Measurements from ENCODE around the gene LATS2.

The LATS2 gene

DNA sequence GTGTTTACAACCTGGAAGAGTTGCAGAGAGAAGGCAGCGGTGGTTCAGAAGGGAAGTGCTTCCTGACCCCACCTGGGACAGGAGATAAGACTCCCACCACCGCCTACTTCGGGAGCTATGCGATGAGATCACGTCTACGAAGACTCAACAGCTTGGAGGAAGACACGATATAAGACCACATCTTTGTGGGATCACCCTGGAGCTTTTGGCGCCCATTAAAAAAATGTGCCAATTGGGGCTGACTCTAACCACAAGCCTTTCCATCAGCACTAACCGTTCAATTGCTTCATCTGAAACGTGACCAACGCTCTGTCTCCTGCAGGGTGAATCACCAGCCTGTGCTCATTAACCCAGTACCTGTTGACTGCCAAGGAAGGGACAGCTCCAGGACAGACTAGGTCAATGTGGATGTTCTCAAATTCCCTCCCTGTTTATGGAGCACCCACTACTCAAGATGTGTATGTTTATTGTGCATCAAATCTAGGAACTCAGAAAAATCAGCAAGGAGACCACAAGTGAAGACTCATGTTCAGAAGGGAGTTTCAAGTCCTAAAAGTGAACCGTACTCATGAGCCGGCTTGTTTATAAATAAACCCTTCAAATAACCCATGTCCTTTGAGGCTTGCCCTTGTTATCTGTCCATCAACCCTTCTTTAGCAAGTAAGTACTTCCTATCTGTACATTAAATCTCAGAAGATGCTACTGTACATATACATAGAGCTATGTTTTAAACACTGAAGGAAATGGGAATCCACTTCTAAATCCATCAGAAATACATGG is 67.5 kb downstream of the LATS2 start:
- DNase-seq (ENCODE audit: low read depth) = peak; percentile 91

DNA sequence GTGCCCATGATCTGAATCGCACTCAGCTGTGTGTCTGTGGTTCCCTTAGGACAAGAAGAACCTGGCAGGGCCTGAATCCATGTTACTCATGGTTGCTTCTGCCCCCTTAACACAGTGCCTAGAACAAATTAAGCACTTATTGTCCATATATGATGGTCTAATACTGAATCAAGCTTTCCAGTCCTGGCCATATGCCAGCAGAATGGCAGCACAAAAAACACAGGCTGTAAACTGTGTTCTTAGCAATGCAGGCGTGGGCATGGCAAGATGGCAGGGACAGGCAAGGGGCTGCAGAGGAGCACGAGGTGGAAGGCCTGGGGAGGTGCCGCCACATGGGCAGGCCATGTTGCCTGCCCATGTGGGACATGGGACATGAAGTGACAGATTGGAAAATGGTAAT is 68.2 kb downstream of the LATS2 start:
- DNase-seq (ENCODE audit: low read depth) = no peak

GRCh38 chr13:20991741-20992520 is 69.5 kb downstream of the LATS2 start:
- DNase-seq (ENCODE audit: low read depth) = no peak

DNA sequence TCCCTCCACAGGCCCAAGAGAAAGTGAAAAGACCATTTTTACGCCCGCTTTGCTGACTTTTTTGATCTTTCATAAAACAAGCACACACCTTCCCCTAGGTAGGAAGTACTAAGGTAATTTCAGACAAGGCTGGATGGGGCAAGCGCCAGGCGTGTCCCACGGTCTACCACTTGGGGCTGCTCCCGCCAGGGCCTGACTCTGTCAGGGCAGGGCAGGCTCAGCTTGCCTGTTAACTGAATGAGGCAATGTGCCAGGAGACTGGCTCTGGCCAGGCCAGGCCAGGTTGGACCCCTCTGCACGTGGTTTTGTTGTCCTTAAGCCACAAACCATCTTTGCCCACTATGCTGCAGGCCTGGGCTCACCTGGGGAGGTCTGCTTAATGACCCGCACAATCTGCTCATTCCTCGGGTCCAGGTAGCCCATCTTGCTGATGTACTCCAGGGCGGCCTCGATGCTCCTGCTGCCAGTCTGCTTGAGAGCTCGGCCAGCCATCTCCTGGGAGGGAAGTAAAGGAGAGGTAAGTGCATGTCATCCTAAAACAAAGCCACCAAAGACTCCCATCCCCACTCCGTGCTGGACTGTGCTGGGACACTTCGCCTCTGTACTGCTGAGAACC is 70.4 kb downstream of the LATS2 start:
- no peak for DNase-seq (ENCODE audit: low read depth)

GRCh38 chr13:20989656-20990321 is 71.6 kb downstream of the LATS2 start:
- DNase-seq (ENCODE audit: low read depth) = no peak

- no peak for DNase-seq (ENCODE audit: low read depth)
Measured at GRCh38 chr13:20988909-20989655, 72.3 kb downstream of the LATS2 start.

DNA sequence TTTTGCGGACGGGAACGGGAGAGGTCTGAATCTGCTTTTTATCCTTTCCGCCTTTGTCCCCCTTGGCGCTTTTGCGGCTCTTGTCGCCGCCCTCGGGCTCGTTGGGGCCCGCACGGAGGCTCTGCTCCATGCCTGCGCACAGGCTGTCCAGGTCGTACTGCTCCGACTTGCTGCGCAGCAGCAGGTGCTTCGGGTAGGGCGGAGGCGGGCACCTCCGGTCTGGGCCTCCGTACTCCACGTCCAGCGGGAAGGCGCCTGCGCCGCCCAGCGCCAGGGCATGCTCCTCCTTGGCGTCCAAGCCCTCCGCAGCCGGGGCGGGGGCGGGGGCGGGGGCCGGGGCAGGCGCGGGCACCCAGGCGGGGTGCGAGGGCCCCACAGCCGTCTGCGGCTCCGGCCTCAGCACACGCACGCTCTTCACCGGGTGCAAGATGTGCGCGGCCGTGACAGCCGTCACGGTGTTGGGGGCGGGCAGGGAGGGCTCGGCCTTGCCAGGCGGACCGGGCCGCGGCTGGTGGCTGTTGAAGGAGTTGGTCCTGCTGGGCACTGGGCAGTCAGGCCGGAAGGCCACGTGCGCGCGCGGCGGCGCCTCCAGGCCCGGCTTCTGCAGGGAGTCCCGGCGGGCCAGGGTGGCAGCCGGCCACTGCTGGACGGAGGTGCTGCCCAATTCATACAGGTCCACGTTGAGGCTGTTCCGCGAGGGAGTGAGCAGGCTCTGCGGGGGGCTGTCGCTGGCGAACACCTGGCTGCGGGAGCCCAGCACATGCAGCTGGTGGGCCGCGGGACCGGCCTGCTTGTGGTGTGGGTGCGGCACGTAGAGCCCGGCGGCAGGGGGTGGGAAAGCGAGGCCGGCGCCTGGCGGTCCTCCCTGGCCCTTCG is 73.1 kb downstream of the LATS2 start:
- DNase-seq (ENCODE audit: low read depth) = no peak

GRCh38 chr13:20987599-20987998 is 73.8 kb downstream of the LATS2 start:
- DNase-seq (ENCODE audit: low read depth) = no peak

DNA sequence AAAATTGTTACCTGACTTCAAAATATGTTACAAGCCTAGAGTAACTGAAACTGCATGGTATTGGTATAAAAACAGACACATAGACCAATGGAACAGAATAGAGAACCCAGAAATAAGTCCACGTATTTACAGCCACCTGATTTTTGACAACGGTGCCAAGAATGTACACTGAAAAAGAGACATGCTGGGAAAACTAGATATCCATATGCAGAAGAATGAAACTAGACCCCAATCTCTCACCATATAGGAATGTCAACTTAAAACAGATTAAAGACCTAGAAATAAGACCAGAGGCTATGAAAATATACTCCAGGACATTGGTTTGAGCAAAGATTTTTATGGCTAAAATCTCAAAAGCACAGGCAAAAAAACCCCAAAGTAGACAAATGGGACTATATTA is 76.5 kb downstream of the LATS2 start:
- no peak for DNase-seq (ENCODE audit: low read depth)

GRCh38 chr13:20983386-20983785 is 78.0 kb downstream of the LATS2 start:
- no peak for DNase-seq (ENCODE audit: low read depth)

- no peak for DNase-seq (ENCODE audit: low read depth)
Measured at GRCh38 chr13:20981370-20982095, 79.9 kb downstream of the LATS2 start.

DNA sequence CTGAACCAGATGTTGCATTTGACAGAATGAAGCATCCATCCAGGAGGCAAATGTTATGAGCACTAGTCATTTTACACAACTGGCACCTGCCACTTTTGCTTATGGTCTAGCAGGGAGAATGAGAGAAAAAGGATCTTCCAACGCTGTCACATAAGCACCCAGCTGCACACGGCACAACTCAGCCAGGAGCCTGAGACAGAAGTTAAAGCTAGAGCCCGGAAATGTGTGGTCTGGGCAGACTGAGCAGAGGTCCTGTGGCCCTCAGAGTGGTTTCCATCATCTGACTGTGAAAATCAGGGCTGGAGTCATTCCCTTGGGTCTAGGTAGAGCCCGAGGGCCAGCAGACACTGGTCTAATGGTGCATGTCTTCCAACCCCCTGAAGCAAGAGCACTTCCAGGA is 80.5 kb downstream of the LATS2 start:
- DNase-seq (ENCODE audit: low read depth) = no peak

GRCh38 chr13:20980430-20980829 is 81.0 kb downstream of the LATS2 start:
- DNase-seq (ENCODE audit: low read depth) = no peak

- DNase-seq (ENCODE audit: low read depth) = no peak
Measured at GRCh38 chr13:20977394-20977793, 84.0 kb downstream of the LATS2 start.

DNA sequence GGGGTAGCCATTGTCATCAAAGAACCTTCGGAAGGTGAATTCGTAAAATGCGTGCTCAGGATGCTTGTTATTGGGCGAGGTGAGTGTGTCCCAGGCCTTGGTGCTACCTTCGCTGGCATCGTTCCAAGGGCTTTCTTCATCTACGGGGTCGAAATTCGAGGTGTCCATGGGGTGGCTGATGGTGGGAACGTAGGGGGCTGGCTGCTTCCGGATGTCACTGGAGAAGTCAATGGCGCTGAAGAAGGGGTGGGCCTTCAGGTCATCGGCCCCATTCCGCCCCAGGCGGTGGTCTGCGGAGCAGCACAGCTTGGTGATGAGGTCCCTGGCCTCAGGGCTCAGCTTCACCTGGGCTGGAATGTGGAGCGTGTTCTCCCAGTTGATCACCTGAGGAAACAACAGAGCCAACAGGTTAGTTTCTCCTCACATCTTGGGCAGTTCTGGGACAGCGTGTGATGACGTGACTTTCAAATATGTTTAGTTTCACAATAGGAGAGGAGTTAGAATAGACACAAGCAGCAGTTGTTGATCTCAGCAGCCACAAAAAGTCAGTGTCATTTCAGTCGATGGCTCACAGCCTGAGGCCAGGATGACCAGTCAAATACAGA is 86.3 kb downstream of the LATS2 start:
- DNase-seq (ENCODE audit: low read depth) = no peak

DNA sequence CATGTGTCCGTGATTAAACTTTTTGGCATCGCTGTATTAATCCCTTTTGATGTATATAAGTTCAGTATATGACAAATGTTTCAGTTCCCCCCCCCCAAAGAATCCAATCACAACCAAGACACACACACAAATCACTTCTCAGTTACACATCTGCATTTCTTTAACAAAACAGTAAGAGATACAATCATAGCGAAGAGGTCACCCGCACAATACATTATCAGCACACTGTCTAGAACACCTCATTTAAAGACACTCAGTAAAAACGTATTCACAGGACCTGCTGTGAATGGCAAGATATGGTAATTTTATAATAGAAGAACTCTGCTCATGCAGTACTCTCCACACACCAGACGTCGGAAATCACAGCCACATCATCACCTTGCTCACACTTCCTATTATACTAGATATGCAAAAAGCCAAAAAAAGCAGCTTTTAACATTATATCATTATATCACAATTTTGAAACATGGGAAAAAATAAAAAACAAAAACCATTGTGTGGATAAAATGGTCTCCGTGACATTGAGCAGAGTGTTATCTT is 87.4 kb downstream of the LATS2 start:
- DNase-seq (ENCODE audit: low read depth) = no peak

DNA sequence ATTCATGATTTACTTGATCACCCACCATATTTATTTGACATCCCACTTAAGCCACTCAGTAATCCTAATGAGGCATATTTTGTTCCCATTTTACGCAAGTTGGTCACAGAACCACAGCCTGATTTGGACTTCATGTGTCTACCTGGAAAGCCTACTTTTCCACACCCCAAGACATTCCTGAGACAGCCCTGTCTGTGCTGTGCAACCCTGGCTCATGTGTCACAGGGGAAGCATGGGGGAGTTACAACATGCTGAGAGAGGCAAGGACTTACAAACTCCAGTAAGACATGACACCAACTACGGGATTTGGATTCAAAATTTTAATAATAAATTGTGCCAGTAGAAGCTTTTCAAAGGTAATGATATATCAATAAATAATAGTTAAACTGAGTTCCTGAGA is 88.7 kb downstream of the LATS2 start:
- DNase-seq (ENCODE audit: low read depth) = no peak

GRCh38 chr13:20969182-20969581 is 92.2 kb downstream of the LATS2 start:
- peak; percentile 74 for DNase-seq (ENCODE audit: low read depth)

- peak; percentile 21 for DNase-seq (ENCODE audit: low read depth)
Measured at GRCh38 chr13:20968745-20969144, 92.6 kb downstream of the LATS2 start.
